ENCODE measurements around the gene ORM1.

ORM1 gene

GRCh38 chr9:114346146-114346545 is 23.2 kb downstream of the ORM1 start:
- DNase-seq = no peak

GRCh38 chr9:114347675-114348074 is 24.8 kb downstream of the ORM1 start:
- no peak for DNase-seq

- DNase-seq = no peak
These were observed 25.5 kb downstream of the ORM1 start for GRCh38 chr9:114348261-114348905.

- DNase-seq = peak; percentile 73
These were observed 26.1 kb downstream of the ORM1 start for GRCh38 chr9:114348906-114349482.

- no peak for DNase-seq
These were observed 27.0 kb downstream of the ORM1 start for GRCh38 chr9:114349713-114350480.

GRCh38 chr9:114350636-114351401 is 27.9 kb downstream of the ORM1 start:
- no peak for DNase-seq

- no peak for DNase-seq
These were observed 29.0 kb downstream of the ORM1 start for GRCh38 chr9:114351932-114352331.

- DNase-seq = no peak
These were observed 32.9 kb downstream of the ORM1 start for GRCh38 chr9:114355821-114356220.

GRCh38 chr9:114356792-114357191 is 33.9 kb downstream of the ORM1 start:
- no peak for DNase-seq

- DNase-seq = no peak
These were observed 34.5 kb downstream of the ORM1 start for GRCh38 chr9:114357360-114357759.

- no peak for DNase-seq
These were observed 35.0 kb downstream of the ORM1 start for GRCh38 chr9:114357911-114358328.

GRCh38 chr9:114359801-114360200 is 36.9 kb downstream of the ORM1 start:
- no peak for DNase-seq

GRCh38 chr9:114361542-114361941 is 38.6 kb downstream of the ORM1 start:
- DNase-seq = no peak

- DNase-seq = no peak
These were observed 39.5 kb downstream of the ORM1 start for GRCh38 chr9:114362394-114362793.

GRCh38 chr9:114363424-114363823 is 40.5 kb downstream of the ORM1 start:
- DNase-seq = peak; percentile 41

- no peak for DNase-seq
These were observed 41.5 kb downstream of the ORM1 start for GRCh38 chr9:114364134-114365041.

- DNase-seq = no peak
These were observed 42.3 kb downstream of the ORM1 start for GRCh38 chr9:114365194-114365593.

- peak; percentile 69 for DNase-seq
These were observed 43.6 kb downstream of the ORM1 start for GRCh38 chr9:114366334-114367128.

GRCh38 chr9:114367366-114367765 is 44.5 kb downstream of the ORM1 start:
- no peak for DNase-seq

GRCh38 chr9:114367772-114368569 is 45.1 kb downstream of the ORM1 start:
- DNase-seq = no peak
